ENCODE results near the gene NME2. TPM values are rescaled to one million over a fixed set of nuclear protein-coding genes. Genes with fewer than 3 reads are reported as not detected.
A peak's percentile ranks its signal among the peaks of the same experiment; 100 is the strongest.

NME2 gene
- total and polyA plus RNA-seq, 10 of the 15 experiments (the other 5 are each of a cell fraction or from before 2014, with no cell fraction given), result 497 to 1,030 (median 786) TPM

GRCh38 chr17:51119415-51120356 is 46.5 kb upstream of the NME2 start (continued):
- TF ChIP-seq NKRF (conservative IDR thresholded peaks at IDR 0.05) (peak; percentile 36; the same call in 1 of the 2 replicates), ZBTB4 (CRISPR knock-in tag; IDR thresholded peaks at IDR 0.05) (no peak), CEBPZ (IDR thresholded peaks at IDR 0.05; ENCODE audit: low read depth, low read length) (no peak), RAD21 (IDR thresholded peaks at IDR 0.05; ENCODE audit: insufficient read depth, low read depth, low read length) (peak; percentile 34; the same call in 1 of the 2 replicates), MLLT1 (IDR thresholded peaks at IDR 0.05) (no peak), TBL1XR1 (IDR thresholded peaks at IDR 0.05; ENCODE audit: low read depth, low read length) (no peak), MXI1 (IDR thresholded peaks at IDR 0.05; ENCODE audit: low read depth, low read length) (0 out of 2 replicates have a peak, but pooled peaks have one; percentile 31)

Measured in GM12878 (cell line).